HepG2 (cell line): ENCODE data around the gene FAM169A. TPM values are rescaled to one million over a fixed set of nuclear protein-coding genes. Genes with fewer than 3 reads are reported as not detected.

Source experiments
- ISL2 ChIP-seq: sonication (generic); formaldehyde crosslinking; IDR thresholded peaks from 2 replicates; pipeline ENCODE4 v1.5.0; 2020; ENCODE audit warnings: missing genetic modification reagents
- KLF16 ChIP-seq, 2 experiments: sonication (generic) in 1 of 2; formaldehyde crosslinking in 1 of 2; IDR thresholded peaks; 2 replicates each; pipeline versions ENCODE4 v1.6.1 to v1.8.0; 2016 to 2023; ENCODE audit warnings: missing genetic modification reagents in 2 of 2, missing compliant biosample characterization in 1 of 2
- PAX8 ChIP-seq: sonication (generic); formaldehyde crosslinking; IDR thresholded peaks from 2 replicates; pipeline ENCODE4 v1.8.0; 2022; ENCODE audit warnings: mild to moderate bottlenecking, missing genetic modification reagents, borderline replicate concordance
- PTBP1 ChIP-seq: fragments of 200-400 bp; formaldehyde crosslinking; IDR thresholded peaks from 2 replicates; pipeline ENCODE4 v1.6.1; 2018; ENCODE audit warnings: low read length, low read depth; ENCODE audit not compliant: poor library complexity, severe bottlenecking
- RBFOX2 ChIP-seq: fragments of 200-400 bp; formaldehyde crosslinking; IDR thresholded peaks from 2 replicates; pipeline ENCODE4 v1.6.1; 2017; ENCODE audit warnings: low read depth, mild to moderate bottlenecking, low read length
- RCOR2 ChIP-seq: IDR thresholded peaks from 2 replicates; pipeline ENCODE4 v1.6.1; 2016; ENCODE audit warnings: missing biosample characterization, missing genetic modification reagents
- RXRA ChIP-seq: sonication (generic); formaldehyde crosslinking; IDR thresholded peaks from 2 replicates; pipeline ENCODE4 v1.5.1; 2020; ENCODE audit warnings: missing genetic modification reagents
- RXRB ChIP-seq: IDR thresholded peaks from 2 replicates; pipeline ENCODE4 v1.6.1; 2016; ENCODE audit warnings: borderline replicate concordance, missing genetic modification reagents, missing compliant biosample characterization
- SPEN ChIP-seq: sonication (generic); formaldehyde crosslinking; IDR thresholded peaks from 2 replicates; pipeline ENCODE4 v1.5.1; 2020; ENCODE audit warnings: low read depth, mild to moderate bottlenecking, missing genetic modification reagents
- TGIF2 ChIP-seq: IDR thresholded peaks from 2 replicates; pipeline ENCODE4 v1.6.1; 2016; ENCODE audit warnings: control low read depth, missing compliant biosample characterization
- ZBTB21 ChIP-seq: sonication (generic); formaldehyde crosslinking; IDR thresholded peaks from 2 replicates; pipeline ENCODE4 v1.4.0; 2020; ENCODE audit warnings: missing genetic modification reagents
- ZBTB38 ChIP-seq: sonication (generic); formaldehyde crosslinking; IDR thresholded peaks from 2 replicates; pipeline ENCODE4 v1.5.1; 2020; ENCODE audit warnings: mild to moderate bottlenecking, missing genetic modification reagents
- ZNF34 ChIP-seq: sonication (generic); formaldehyde crosslinking; IDR thresholded peaks from 2 replicates; pipeline ENCODE4 v1.4.0; 2020; ENCODE audit warnings: mild to moderate bottlenecking, missing genetic modification reagents, borderline replicate concordance
- ZSCAN12 ChIP-seq: sonication (generic); formaldehyde crosslinking; IDR thresholded peaks from 2 replicates; pipeline ENCODE4 v1.9.0; 2021; ENCODE audit warnings: mild to moderate bottlenecking, missing genetic modification reagents
- polyA plus RNA-seq, 8 experiments: library from polyadenylated mRNA; depleted of rRNA in 3 of 8; stranded (reverse) in 7 of 8; unstranded in 1 of 8; fragments of >200 nt; fragmentation: Illumina TruSeq in 4 of 8; extraction: Trizol in 4 of 8; gene quantifications; 2 replicates each; pipeline versions ENCODE4 v1.2.1 to v1.2.3, GENCODE V29; 2011 to 2016; ENCODE audit warnings: low read depth in 4 of 8, missing spikeins in 1 of 8, mixed read lengths in 1 of 8; ENCODE audit not compliant: insufficient read depth in 1 of 8
- total RNA-seq, 5 experiments: library from RNA; depleted of rRNA; stranded (reverse); fragments of >200 nt; fragmentation: Illumina TruSeq; extraction: Trizol; gene quantifications; 2 replicates each; pipeline ENCODE4 v1.2.3, GENCODE V29; 2016; ENCODE audit warnings: low read depth in 1 of 5
- TF ChIP-seq, protein P1 (sequence below): sonication (generic); formaldehyde crosslinking; IDR thresholded peaks from 2 replicates; pipeline ENCODE4 v1.8.1; 2023; ENCODE audit warnings: mild to moderate bottlenecking, moderate library complexity, missing genetic modification reagents
- TF ChIP-seq, protein P2 (sequence below): sonication (generic); formaldehyde crosslinking; IDR thresholded peaks from 2 replicates; pipeline ENCODE4 v1.5.0; 2020; ENCODE audit warnings: mild to moderate bottlenecking, missing genetic modification reagents, borderline replicate concordance
- TF ChIP-seq, protein P3 (sequence below): sonication (generic); formaldehyde crosslinking; IDR thresholded peaks from 2 replicates; pipeline ENCODE4 v1.4.0; 2020; ENCODE audit warnings: mild to moderate bottlenecking, missing genetic modification reagents

The FAM169A gene
- total and polyA plus RNA-seq, 2 of the 13 experiments (the other 11 are each of a cell fraction or from before 2014, with no cell fraction given), result 21.1 to 110 TPM

DNA sequence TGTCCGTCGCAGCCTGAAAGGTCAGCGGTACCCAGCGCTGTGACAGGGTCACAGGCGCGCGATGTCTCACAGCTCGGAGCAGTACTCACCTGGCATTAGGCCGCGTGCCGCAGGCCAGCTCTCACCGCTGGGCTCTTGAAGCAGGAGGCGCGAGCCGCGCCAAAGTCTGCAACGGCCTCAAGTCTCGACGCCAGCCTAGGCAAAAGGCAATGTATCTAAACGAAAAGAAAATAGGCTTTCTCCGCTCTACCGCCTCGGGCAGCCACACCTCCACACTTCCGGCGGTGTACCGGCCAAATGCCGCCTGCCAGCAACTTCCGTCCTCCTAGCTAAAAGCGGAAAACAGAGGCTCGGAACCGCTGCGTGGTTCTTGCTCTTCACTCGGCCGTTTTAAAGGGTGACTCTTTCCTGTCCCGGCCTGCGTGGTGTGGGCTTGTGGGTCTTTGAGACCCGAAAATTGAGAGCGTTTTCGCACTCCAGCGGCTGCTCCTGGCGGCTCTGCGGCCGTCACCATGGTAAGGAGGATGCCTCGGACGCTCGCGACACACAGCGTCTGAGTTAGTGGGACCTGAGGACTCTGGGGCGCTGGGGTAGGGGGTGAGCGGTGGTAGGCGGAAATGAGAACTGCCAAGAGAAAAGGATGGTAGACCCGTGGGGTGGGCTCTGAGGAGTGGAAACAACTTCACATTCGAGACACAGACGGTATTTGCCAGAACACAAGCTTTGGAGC lies 99.2 kb downstream of the FAM169A start, which contains the start of the genes GFM2 and NSA2 (continued):
- TF ChIP-seq, protein P1, sequence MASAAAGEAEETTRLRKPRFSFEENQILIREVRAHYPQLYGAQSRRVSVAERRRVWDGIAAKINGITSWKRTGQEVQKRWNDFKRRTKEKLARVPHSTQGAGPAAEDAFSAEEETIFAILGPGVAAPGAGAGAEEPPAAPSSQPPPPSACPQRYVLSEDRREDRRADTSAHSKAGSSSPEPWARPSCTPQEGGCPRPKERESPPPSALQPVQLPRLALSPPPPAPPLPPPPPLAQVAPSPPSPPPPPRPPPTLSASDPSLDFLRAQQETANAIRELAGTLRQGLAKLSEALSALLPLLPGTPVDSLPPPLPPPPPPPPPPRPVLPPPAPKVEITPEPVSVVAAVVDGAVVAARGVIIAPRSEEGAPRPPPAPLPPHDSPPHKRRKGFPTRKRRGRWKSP (CRISPR knock-in tag), result peak; percentile 77; the same call in 1 of the 2 replicates
- TF ChIP-seq, protein P2, sequence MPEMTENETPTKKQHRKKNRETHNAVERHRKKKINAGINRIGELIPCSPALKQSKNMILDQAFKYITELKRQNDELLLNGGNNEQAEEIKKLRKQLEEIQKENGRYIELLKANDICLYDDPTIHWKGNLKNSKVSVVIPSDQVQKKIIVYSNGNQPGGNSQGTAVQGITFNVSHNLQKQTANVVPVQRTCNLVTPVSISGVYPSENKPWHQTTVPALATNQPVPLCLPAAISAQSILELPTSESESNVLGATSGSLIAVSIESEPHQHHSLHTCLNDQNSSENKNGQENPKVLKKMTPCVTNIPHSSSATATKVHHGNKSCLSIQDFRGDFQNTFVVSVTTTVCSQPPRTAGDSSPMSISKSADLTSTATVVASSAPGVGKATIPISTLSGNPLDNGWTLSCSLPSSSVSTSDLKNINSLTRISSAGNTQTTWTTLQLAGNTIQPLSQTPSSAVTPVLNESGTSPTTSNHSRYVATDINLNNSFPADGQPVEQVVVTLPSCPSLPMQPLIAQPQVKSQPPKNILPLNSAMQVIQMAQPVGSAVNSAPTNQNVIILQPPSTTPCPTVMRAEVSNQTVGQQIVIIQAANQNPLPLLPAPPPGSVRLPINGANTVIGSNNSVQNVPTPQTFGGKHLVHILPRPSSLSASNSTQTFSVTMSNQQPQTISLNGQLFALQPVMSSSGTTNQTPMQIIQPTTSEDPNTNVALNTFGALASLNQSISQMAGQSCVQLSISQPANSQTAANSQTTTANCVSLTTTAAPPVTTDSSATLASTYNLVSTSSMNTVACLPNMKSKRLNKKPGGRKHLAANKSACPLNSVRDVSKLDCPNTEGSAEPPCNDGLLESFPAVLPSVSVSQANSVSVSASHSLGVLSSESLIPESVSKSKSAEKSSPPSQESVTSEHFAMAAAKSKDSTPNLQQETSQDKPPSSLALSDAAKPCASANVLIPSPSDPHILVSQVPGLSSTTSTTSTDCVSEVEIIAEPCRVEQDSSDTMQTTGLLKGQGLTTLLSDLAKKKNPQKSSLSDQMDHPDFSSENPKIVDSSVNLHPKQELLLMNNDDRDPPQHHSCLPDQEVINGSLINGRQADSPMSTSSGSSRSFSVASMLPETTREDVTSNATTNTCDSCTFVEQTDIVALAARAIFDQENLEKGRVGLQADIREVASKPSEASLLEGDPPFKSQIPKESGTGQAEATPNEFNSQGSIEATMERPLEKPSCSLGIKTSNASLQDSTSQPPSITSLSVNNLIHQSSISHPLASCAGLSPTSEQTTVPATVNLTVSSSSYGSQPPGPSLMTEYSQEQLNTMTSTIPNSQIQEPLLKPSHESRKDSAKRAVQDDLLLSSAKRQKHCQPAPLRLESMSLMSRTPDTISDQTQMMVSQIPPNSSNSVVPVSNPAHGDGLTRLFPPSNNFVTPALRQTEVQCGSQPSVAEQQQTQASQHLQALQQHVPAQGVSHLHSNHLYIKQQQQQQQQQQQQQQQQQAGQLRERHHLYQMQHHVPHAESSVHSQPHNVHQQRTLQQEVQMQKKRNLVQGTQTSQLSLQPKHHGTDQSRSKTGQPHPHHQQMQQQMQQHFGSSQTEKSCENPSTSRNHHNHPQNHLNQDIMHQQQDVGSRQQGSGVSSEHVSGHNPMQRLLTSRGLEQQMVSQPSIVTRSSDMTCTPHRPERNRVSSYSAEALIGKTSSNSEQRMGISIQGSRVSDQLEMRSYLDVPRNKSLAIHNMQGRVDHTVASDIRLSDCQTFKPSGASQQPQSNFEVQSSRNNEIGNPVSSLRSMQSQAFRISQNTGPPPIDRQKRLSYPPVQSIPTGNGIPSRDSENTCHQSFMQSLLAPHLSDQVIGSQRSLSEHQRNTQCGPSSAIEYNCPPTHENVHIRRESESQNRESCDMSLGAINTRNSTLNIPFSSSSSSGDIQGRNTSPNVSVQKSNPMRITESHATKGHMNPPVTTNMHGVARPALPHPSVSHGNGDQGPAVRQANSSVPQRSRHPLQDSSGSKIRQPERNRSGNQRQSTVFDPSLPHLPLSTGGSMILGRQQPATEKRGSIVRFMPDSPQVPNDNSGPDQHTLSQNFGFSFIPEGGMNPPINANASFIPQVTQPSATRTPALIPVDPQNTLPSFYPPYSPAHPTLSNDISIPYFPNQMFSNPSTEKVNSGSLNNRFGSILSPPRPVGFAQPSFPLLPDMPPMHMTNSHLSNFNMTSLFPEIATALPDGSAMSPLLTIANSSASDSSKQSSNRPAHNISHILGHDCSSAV (CRISPR knock-in tag), result no peak
- TF ChIP-seq PAX8 (CRISPR knock-in tag) (no peak), TGIF2 (CRISPR knock-in tag) (no peak; the same call in 1 of the 2 replicates), RCOR2 (no peak), RXRB (CRISPR knock-in tag) (peak; percentile 44), PTBP1 (peak; percentile 60), ZSCAN12 (no peak), ISL2 (peak; percentile 76), ZBTB21 (CRISPR knock-in tag) (peak; percentile 56), RXRA (CRISPR knock-in tag) (peak; percentile 82), KLF16 (CRISPR knock-in tag; IDR thresholded peaks at IDR 0.05) (peak in 1 of 2 experiments; percentile 90; a peak in 3 of 4 replicates), RBFOX2 (peak; percentile 78), ZNF34 (CRISPR knock-in tag) (no peak), ZBTB38 (CRISPR knock-in tag) (peak; percentile 90), SPEN (CRISPR knock-in tag) (peak; percentile 89)
- TF ChIP-seq, protein P3, sequence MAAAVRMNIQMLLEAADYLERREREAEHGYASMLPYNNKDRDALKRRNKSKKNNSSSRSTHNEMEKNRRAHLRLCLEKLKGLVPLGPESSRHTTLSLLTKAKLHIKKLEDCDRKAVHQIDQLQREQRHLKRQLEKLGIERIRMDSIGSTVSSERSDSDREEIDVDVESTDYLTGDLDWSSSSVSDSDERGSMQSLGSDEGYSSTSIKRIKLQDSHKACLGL (CRISPR knock-in tag), result peak; percentile 64; the same call in 1 of the 2 replicates
